Ovary (tissue), 3 donors: Measurements from ENCODE around the gene IDUA.
"Not testable (repeated sequence)": the region's sequence is repeated elsewhere in the genome, so short reads cannot be mapped to it uniquely, and the experiment has no call there.

Experiments used
- CTCF ChIP-seq, 3 donors: fragments of 450-650 bp in 2 of 3; fragments of 200-600 bp in 1 of 3; IDR thresholded peaks; one replicate each; pipeline versions ENCODE4 v1.5.1 to v1.8.0; 2016 to 2022; ENCODE audit warnings: antibody characterized with exemption in 3 of 3, mild to moderate bottlenecking in 1 of 3
- EP300 ChIP-seq: sonication (generic); formaldehyde crosslinking; IDR thresholded peaks from one replicate; pipeline ENCODE4 v1.6.1; 2017; ENCODE audit warnings: antibody characterized with exemption
- POLR2A ChIP-seq: fragments of 450-650 bp; IDR thresholded peaks from one replicate; pipeline ENCODE4 v1.6.1; 2017; ENCODE audit warnings: antibody characterized with exemption, mild to moderate bottlenecking, moderate library complexity
- donor health status: DM: no; HTN: no; CAD: no.

GRCh38 chr4:976016-976415, 10.8 kb upstream of the IDUA start:
- not testable (repeated sequence) for TF ChIP-seq EP300; CTCF (IDR thresholded peaks at IDR 0.05); POLR2A
